HFF-Myc (cell line): ENCODE measurements around the gene LITAFD.

Experiments
- DNase-seq: peaks from one replicate; pipeline ENCODE4 v3.0.0-alpha.2; 2011; ENCODE audit warnings: low read depth; ENCODE audit errors: extremely low read depth
- H3K4me3 ChIP-seq: replicated peaks from 2 replicates; pipeline ENCODE4 v1.5.1; 2011; ENCODE audit warnings: low read depth, mild to moderate bottlenecking, control low read depth, low read length
- CTCF ChIP-seq: IDR thresholded peaks from 2 replicates; pipeline ENCODE4 v1.5.1; 2012; ENCODE audit warnings: mild to moderate bottlenecking, low read depth, low read length, control low read depth; ENCODE audit errors: missing control alignments

LITAFD gene

DNA sequence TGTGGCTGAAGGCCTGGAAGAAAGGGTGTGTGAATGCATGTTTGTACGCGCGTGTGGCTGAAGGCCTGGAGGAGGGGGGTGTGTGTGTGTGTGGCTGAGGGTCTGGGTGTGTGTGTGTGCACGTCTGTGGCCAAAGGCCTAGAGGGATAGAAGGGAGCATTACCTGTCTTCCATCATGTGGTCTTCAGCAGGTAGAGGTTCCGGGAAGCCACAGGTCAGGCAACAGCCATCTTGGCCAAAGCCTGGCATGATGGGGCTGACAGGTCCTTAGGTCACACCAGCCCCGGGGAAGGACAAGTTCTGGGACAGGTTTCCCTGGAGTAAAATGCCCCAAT lies 5.2 kb downstream of the LITAFD start:
- no peak for TF ChIP-seq CTCF
- no peak for DNase-seq
- no peak overlapping the region for H3K4me3 ChIP-seq

DNA sequence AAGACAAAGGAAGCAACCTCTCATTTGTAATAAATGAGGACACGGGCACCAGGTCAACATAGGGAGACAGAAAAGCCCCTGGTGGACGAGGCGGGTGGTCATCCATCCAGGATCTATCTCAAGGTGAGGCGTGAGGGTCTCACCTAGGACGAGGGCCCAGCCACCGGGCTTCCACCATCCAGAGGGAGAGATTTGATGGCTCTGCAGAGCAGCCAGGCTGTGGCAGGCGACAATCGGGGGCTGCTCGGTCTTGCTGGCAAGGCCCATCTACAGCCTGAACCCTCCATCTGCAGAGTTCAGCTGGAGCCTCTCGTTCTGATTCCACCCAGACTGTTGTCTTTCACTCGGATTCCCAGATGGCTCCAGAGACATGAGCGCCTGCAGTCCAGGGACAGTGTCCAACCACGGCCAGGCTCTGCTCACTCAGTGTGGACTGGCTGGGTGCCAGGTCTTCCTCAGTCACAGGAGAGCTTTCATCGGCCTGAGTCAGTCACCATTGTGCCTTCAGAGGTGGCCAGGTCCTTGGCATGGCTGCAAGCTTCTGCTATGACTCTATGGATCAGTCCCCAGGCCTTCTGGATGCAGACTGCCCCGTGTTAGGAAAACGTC lies 5.9 kb downstream of the LITAFD start:
- H3K4me3 ChIP-seq = no peak overlapping the region
- TF ChIP-seq CTCF = no peak
- DNase-seq = no peak

DNA sequence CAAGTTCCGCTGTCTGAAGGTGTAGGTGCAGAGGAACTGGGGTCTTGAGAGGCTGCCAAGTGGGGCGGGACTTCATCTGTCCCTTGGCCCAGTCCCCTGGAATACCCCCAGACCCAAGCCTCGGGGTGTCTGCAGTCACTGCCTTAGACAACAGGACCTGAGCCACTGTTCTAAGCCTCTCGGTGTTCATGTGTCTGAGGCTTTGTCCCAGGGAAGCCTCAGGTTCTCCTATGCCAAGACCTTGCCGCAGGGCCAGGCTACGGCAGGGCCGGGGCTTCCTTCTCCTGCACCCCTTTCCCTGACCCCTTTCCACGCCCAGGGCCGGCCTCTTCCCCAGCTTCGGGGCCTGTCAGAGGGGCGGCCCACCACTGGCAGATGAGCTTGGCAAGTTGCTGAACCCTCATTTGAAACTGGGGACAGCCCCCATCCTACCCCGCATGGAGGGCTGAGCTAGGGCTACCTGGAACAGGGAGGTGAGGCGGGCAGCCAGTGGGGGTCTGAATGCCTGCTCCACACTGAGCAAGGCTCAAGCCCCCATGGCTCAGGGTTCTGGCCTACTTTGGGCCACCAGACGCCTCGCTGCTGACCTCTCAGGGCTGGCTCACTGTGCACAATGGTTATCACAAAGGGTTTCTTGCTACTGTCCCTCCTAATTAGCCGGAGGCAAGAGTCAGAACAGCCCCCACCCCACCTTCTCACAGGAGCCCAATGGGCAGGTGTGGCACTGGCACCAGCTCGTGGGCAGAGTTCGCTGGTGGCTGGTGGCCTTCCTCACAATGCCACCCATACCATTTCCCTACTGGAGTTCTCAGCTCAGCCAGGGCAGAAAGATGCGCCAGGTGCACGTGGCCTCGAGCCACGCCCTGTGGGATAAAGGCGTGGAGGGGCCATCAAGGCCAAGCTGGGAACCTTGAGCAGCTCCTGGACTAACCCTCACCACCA lies 7.1 kb downstream of the LITAFD start:
- H3K4me3 ChIP-seq = no peak overlapping the region
- TF ChIP-seq CTCF = no peak
- DNase-seq = no peak

GRCh38 chr16:8889893-8890548 lies 7.9 kb downstream of the LITAFD start:
- DNase-seq = no peak
- no peak overlapping the region for H3K4me3 ChIP-seq
- TF ChIP-seq CTCF = no peak

DNA sequence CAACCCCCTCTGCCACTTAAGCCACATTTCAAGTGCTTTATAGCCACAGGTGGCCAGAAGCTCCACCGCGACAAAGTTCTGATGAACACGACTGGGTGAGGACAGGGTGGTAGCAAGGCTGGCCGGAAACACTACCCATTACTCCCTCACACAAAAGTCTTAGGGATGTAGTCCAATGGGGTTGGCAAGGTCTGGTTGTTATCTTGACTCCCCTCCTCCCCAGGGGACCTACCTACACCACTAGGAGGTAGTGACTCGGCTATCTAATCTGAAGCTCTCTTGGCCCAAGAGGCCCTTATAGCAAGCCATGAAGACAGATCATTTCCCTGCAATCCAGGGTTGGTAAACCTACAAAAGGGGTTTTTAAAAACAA lies 8.4 kb downstream of the LITAFD start:
- DNase-seq = no peak
- TF ChIP-seq CTCF = no peak
- no peak overlapping the region for H3K4me3 ChIP-seq

GRCh38 chr16:8892101-8892575 lies 10.0 kb downstream of the LITAFD start:
- no peak for DNase-seq
- no peak overlapping the region for H3K4me3 ChIP-seq
- TF ChIP-seq CTCF = no peak
